HG03139 (cell line): Measurements from ENCODE around the gene FAM234A.
"Not testable (repeated sequence)": the region's sequence is repeated elsewhere in the genome, so short reads cannot be mapped to it uniquely, and the experiment has no call there.

Source experiments
- ATAC-seq: cut with Tn5 transposase; IDR thresholded peaks from one replicate; pipeline ENCODE4 v1.9.1; 2021; ENCODE audit not compliant: unreplicated experiment

Gene FAM234A

GRCh38 chr16:234468-235305 lies at the start of gene FAM234A:
FAM234A (plus strand) TSS chr16:234821; CDS start chr16:254414, 19,593 bp downstream.
- peak; percentile 76 for ATAC-seq

GRCh38 chr16:185213-185612 lies 49.4 kb upstream of the FAM234A start:
- no peak for ATAC-seq

- no peak for ATAC-seq
These were observed 48.9 kb upstream of the FAM234A start for GRCh38 chr16:185691-186090.

GRCh38 chr16:187330-187729 lies 47.3 kb upstream of the FAM234A start:
- ATAC-seq: no peak

- no peak for ATAC-seq
These were observed 45.9 kb upstream of the FAM234A start for GRCh38 chr16:188674-189073.

GRCh38 chr16:189604-190186 lies 44.9 kb upstream of the FAM234A start:
- no peak for ATAC-seq

- no peak for ATAC-seq
These were observed 42.8 kb upstream of the FAM234A start for GRCh38 chr16:191831-192230.

GRCh38 chr16:192686-193085 lies 41.9 kb upstream of the FAM234A start:
- ATAC-seq: no peak

GRCh38 chr16:193441-193840 lies 41.2 kb upstream of the FAM234A start:
- no peak for ATAC-seq

GRCh38 chr16:194516-194915 lies 40.1 kb upstream of the FAM234A start:
- ATAC-seq: no peak

GRCh38 chr16:200388-200787 lies 34.2 kb upstream of the FAM234A start:
- no peak for ATAC-seq

- ATAC-seq: no peak
These were observed 31.4 kb upstream of the FAM234A start for GRCh38 chr16:203246-203645.

GRCh38 chr16:204046-204445 lies 30.6 kb upstream of the FAM234A start:
- not testable (repeated sequence) for ATAC-seq

GRCh38 chr16:209359-209758 lies 25.3 kb upstream of the FAM234A start:
- ATAC-seq: not testable (repeated sequence)

GRCh38 chr16:211631-212180 lies 22.9 kb upstream of the FAM234A start:
- ATAC-seq: not testable (repeated sequence)

GRCh38 chr16:212999-213398 lies 21.6 kb upstream of the FAM234A start:
- ATAC-seq: no peak

GRCh38 chr16:220021-220420 lies 14.6 kb upstream of the FAM234A start:
- ATAC-seq: no peak

GRCh38 chr16:228151-228851 lies 6.3 kb upstream of the FAM234A start:
- no peak for ATAC-seq

GRCh38 chr16:228852-229730 lies 5.5 kb upstream of the FAM234A start, which contains the start of gene LUC7L:
LUC7L (minus strand) TSS chr16:229449; CDS start chr16:229339, 110 bp downstream.
- peak; percentile 79 for ATAC-seq

GRCh38 chr16:229731-230281 lies 4.8 kb upstream of the FAM234A start:
- ATAC-seq: no peak
